ENCODE measurements around the gene PTPRM.

PTPRM gene

DNA sequence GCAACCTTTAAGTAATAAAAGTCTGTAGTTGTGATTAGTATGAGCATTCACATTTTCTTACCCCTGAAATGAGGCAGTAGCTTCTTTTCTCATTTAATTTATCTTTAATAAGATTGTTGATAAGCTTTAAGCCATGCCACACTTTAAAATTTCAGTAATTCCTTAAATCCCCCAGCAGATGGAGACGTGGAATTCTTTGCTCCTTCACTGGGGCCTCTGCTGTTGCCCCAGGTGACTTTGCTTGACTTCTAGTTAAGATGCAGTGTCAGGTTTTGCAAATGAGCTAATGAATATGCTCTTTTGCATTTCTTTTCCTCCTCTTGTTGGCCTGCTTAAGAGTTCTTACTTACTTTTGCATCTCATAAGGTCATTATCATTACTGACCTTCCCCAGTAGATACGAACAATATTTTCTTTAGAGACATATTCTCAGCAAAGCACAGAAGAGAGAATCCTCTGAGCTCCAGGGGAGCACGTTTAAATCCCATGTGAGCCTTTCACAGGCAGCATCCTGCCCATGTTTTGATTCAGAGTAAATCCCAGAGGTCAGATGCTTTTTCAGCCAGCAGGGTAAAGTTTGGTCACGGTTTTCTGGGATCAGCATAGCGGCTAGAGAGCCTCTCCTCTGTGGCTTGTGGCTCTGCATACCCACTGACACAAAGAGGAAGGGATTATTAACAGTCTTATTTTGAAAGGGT lies 222.9 kb downstream of the PTPRM start:
- Histone ChIP-seq H3K4me1 (ENCODE audit: control insufficient read depth, insufficient read depth, low read length) (no peaks in the 10 kb centered on the region), H3K9me3 (replicated peaks; ENCODE audit: low read length) (no peaks in the 10 kb centered on the region), H3K4me3 (ENCODE audit: low read length) (no peak overlapping the region)

DNA sequence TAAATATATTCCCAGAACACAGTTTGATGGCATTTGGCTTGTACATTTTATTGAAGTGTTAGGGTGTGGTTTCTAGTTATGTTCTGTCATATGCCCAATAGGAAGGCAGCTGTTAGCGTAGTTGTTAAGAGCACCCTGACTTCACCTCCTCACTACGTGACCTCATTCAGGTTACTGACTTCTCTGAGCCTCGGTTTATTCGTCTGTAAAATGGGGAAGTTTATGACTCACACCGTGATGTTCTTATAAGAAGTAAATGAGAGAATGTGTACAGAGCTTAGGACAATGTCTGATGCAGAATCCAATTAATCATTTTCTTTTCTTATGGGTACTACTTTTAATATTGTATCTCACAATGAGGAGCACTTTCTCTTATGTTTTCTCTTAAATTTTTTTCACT lies 226.0 kb downstream of the PTPRM start:
- H3K4me3 ChIP-seq (ENCODE audit: low read length) = no peak overlapping the region
- H3K4me1 ChIP-seq (ENCODE audit: control insufficient read depth, insufficient read depth, low read length) = no peaks in the 10 kb centered on the region
- no peak overlapping the region for H3K4me2 ChIP-seq (ENCODE audit: low read length)
- no peaks in the 10 kb centered on the region for H3K36me3 ChIP-seq (ENCODE audit: insufficient read depth, low read length)
- no peak overlapping the region for H3K9ac ChIP-seq (ENCODE audit: low read depth, low read length)
- H3K9me3 ChIP-seq (replicated peaks; ENCODE audit: low read length) = no peaks in the 10 kb centered on the region
- no peaks in the 10 kb centered on the region for H3K27me3 ChIP-seq (ENCODE audit: control insufficient read depth, insufficient read depth, low read length)

More for the DNA sequence above, 222.9 kb downstream of the PTPRM start:
- Histone ChIP-seq H3K4me2 (ENCODE audit: low read length) (no peak overlapping the region), H3K27me3 (ENCODE audit: control insufficient read depth, insufficient read depth, low read length) (no peaks in the 10 kb centered on the region), H3K36me3 (ENCODE audit: insufficient read depth, low read length) (no peaks in the 10 kb centered on the region), H3K9ac (ENCODE audit: low read depth, low read length) (no peak overlapping the region)

- Histone ChIP-seq H3K9me3 (replicated peaks; ENCODE audit: low read length) (no peaks in the 10 kb centered on the region), H3K4me1 (ENCODE audit: control insufficient read depth, insufficient read depth, low read length) (no peaks in the 10 kb centered on the region), H3K9ac (ENCODE audit: low read depth, low read length) (no peak overlapping the region), H3K36me3 (ENCODE audit: insufficient read depth, low read length) (no peaks in the 10 kb centered on the region), H3K27me3 (ENCODE audit: control insufficient read depth, insufficient read depth, low read length) (no peaks in the 10 kb centered on the region), H3K4me2 (ENCODE audit: low read length) (no peak overlapping the region), H3K4me3 (ENCODE audit: low read length) (no peak overlapping the region)
These were observed 236.9 kb downstream of the PTPRM start for GRCh38 chr18:7803956-7804469.

- no peaks in the 10 kb centered on the region for H3K27me3 ChIP-seq (ENCODE audit: control insufficient read depth, insufficient read depth, low read length)
- H3K4me1 ChIP-seq (ENCODE audit: control insufficient read depth, insufficient read depth, low read length) = no peaks in the 10 kb centered on the region
- no peak overlapping the region for H3K4me2 ChIP-seq (ENCODE audit: low read length)
- no peaks in the 10 kb centered on the region for H3K9me3 ChIP-seq (replicated peaks; ENCODE audit: low read length)
- H3K36me3 ChIP-seq (ENCODE audit: insufficient read depth, low read length) = no peaks in the 10 kb centered on the region
- no peak overlapping the region for H3K9ac ChIP-seq (ENCODE audit: low read depth, low read length)
- H3K4me3 ChIP-seq (ENCODE audit: low read length) = no peak overlapping the region
These were observed 238.0 kb downstream of the PTPRM start for GRCh38 chr18:7805096-7805495.

- Histone ChIP-seq H3K27me3 (ENCODE audit: control insufficient read depth, insufficient read depth, low read length) (no peaks in the 10 kb centered on the region), H3K9me3 (replicated peaks; ENCODE audit: low read length) (no peaks in the 10 kb centered on the region), H3K36me3 (ENCODE audit: insufficient read depth, low read length) (no peaks in the 10 kb centered on the region), H3K4me1 (ENCODE audit: control insufficient read depth, insufficient read depth, low read length) (no peaks in the 10 kb centered on the region), H3K4me3 (ENCODE audit: low read length) (no peak overlapping the region), H3K4me2 (ENCODE audit: low read length) (no peak overlapping the region), H3K9ac (ENCODE audit: low read depth, low read length) (no peak overlapping the region)
These were observed 238.8 kb downstream of the PTPRM start for GRCh38 chr18:7805880-7806279.

DNA sequence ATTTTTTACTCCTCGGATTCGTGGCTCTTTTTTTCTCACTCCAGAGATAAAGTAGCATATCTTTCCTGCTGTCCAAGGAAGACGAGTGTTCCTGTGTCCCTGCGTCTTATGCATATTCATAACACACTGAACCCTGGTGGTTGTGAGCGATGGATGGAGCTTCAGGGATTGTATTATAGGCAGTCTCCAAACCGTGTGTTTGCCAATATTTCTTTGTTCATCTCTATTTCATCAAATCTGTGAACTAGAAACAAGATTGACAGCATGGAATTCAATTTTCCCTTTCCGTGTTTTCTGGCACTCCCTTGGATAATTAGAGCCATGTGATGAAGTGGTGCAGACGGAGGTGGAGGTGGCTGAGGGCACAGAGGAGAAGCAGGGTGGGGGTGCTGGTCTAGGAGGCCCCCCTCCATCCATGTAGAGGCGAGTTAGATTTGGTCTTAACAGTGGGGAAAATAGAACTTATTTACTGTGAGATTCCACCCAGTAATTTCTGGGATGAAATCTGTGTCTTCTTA lies 240.9 kb downstream of the PTPRM start:
- H3K4me3 ChIP-seq (ENCODE audit: low read length) = no peak overlapping the region
- no peak overlapping the region for H3K9ac ChIP-seq (ENCODE audit: low read depth, low read length)
- H3K36me3 ChIP-seq (ENCODE audit: insufficient read depth, low read length) = no peaks in the 10 kb centered on the region
- H3K4me1 ChIP-seq (ENCODE audit: control insufficient read depth, insufficient read depth, low read length) = peaks cover 15% of the 10 kb centered on the region
- H3K27me3 ChIP-seq (ENCODE audit: control insufficient read depth, insufficient read depth, low read length) = no peaks in the 10 kb centered on the region
- H3K9me3 ChIP-seq (replicated peaks; ENCODE audit: low read length) = no peaks in the 10 kb centered on the region
- H3K4me2 ChIP-seq (ENCODE audit: low read length) = no peak overlapping the region

DNA sequence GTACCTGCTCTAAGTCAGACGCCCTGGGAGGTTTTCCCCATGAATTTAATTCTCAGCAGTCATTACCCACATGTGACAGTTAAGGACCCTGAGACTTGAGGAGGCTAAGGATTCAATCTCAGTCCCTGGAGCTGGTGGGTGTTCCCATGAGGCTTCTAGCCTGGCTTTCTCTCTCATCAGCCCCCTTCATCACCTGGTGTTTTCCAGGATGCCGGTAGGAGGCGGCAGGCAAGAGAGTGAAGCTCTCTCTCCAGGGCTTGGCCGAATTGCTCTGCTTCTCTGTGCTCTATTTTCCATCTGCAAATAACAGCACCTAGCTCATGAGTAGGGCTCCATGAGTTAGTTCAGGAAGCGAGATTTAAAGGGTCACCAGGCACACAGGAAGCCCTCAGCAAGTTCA lies 241.9 kb downstream of the PTPRM start:
- no peaks in the 10 kb centered on the region for H3K9me3 ChIP-seq (replicated peaks; ENCODE audit: low read length)
- no peak overlapping the region for H3K4me3 ChIP-seq (ENCODE audit: low read length)
- no peaks in the 10 kb centered on the region for H3K27me3 ChIP-seq (ENCODE audit: control insufficient read depth, insufficient read depth, low read length)
- H3K4me1 ChIP-seq (ENCODE audit: control insufficient read depth, insufficient read depth, low read length) = peaks cover 19% of the 10 kb centered on the region
- no peak overlapping the region for H3K9ac ChIP-seq (ENCODE audit: low read depth, low read length)
- no peak overlapping the region for H3K4me2 ChIP-seq (ENCODE audit: low read length)
- no peaks in the 10 kb centered on the region for H3K36me3 ChIP-seq (ENCODE audit: insufficient read depth, low read length)

- Histone ChIP-seq H3K4me1 (ENCODE audit: control insufficient read depth, insufficient read depth, low read length) (peaks cover 19% of the 10 kb centered on the region), H3K9ac (ENCODE audit: low read depth, low read length) (no peak overlapping the region), H3K27me3 (ENCODE audit: control insufficient read depth, insufficient read depth, low read length) (no peaks in the 10 kb centered on the region), H3K4me2 (ENCODE audit: low read length) (no peak overlapping the region), H3K4me3 (ENCODE audit: low read length) (no peak overlapping the region), H3K9me3 (replicated peaks; ENCODE audit: low read length) (peaks cover 2% of the 10 kb centered on the region), H3K36me3 (ENCODE audit: insufficient read depth, low read length) (no peaks in the 10 kb centered on the region)
These were observed 242.3 kb downstream of the PTPRM start for GRCh38 chr18:7809455-7809854.

- Histone ChIP-seq H3K36me3 (ENCODE audit: insufficient read depth, low read length) (no peaks in the 10 kb centered on the region), H3K9ac (ENCODE audit: low read depth, low read length) (no peak overlapping the region)
These were observed 242.9 kb downstream of the PTPRM start for GRCh38 chr18:7809978-7810377.

GRCh38 chr18:7812431-7813063 lies 245.4 kb downstream of the PTPRM start:
- Histone ChIP-seq H3K9me3 (replicated peaks; ENCODE audit: low read length) (peaks cover 2% of the 10 kb centered on the region), H3K4me2 (ENCODE audit: low read length) (peak overlapping the region; percentile 69), H3K27me3 (ENCODE audit: control insufficient read depth, insufficient read depth, low read length) (no peaks in the 10 kb centered on the region), H3K4me1 (ENCODE audit: control insufficient read depth, insufficient read depth, low read length) (peaks cover 19% of the 10 kb centered on the region), H3K36me3 (ENCODE audit: insufficient read depth, low read length) (no peaks in the 10 kb centered on the region), H3K9ac (ENCODE audit: low read depth, low read length) (peak overlapping the region; percentile 39), H3K4me3 (ENCODE audit: low read length) (peak overlapping the region; percentile 43)

More at GRCh38 chr18:7809978-7810377, 242.9 kb downstream of the PTPRM start:
- no peak overlapping the region for H3K4me3 ChIP-seq (ENCODE audit: low read length)
- peaks cover 19% of the 10 kb centered on the region for H3K4me1 ChIP-seq (ENCODE audit: control insufficient read depth, insufficient read depth, low read length)
- no peak overlapping the region for H3K4me2 ChIP-seq (ENCODE audit: low read length)
- H3K9me3 ChIP-seq (replicated peaks; ENCODE audit: low read length) = peaks cover 2% of the 10 kb centered on the region
- H3K27me3 ChIP-seq (ENCODE audit: control insufficient read depth, insufficient read depth, low read length) = no peaks in the 10 kb centered on the region

DNA sequence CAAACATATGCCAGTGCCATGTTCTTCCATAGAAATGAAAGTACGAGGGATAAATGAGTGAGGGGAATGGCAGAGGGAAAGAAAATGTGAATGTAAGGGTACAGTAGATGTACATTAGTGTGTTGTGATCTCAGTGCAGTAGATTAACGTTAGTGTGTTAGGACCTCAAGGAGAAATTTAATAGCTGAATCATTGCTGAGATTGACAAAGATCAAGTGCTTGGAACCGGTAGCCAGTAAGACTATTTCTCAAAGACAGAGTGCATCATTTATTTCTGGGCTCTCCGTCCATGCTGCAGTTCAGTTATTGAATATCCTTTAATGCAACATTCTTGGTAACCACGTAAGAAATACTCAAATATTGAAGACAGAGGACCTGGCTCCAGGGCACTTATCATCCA lies 246.0 kb downstream of the PTPRM start:
- Histone ChIP-seq H3K27me3 (ENCODE audit: control insufficient read depth, insufficient read depth, low read length) (no peaks in the 10 kb centered on the region), H3K36me3 (ENCODE audit: insufficient read depth, low read length) (no peaks in the 10 kb centered on the region), H3K9me3 (replicated peaks; ENCODE audit: low read length) (peaks cover 2% of the 10 kb centered on the region), H3K4me1 (ENCODE audit: control insufficient read depth, insufficient read depth, low read length) (peaks cover 19% of the 10 kb centered on the region), H3K4me2 (ENCODE audit: low read length) (no peak overlapping the region), H3K4me3 (ENCODE audit: low read length) (no peak overlapping the region), H3K9ac (ENCODE audit: low read depth, low read length) (no peak overlapping the region)

Measured in skeletal muscle satellite cell (primary cell).